Common myeloid progenitor, CD34-positive (primary cell): ENCODE data around the gene ANKS6.

Experiments
- CTCF ChIA-PET: fragments of 350-600 bp; sonication (Branson Sonifier 250); formaldehyde crosslinking; loops from one replicate; lab custom pipeline; 2021; ENCODE audit warnings: antibody characterized with exemption; lab: Charles Lee
- POLR2A ChIA-PET: fragments of 350-600 bp; sonication (Branson Sonifier 250); formaldehyde crosslinking; loops from one replicate; lab custom pipeline; 2021; ENCODE audit warnings: antibody characterized with exemption; lab: Charles Lee
- DNase-seq, 3 donors: peaks; one replicate each; pipeline versions ENCODE4 v3.0.0 to v3.0.0-alpha.2; 2013
- H3K27ac ChIP-seq, 2 experiments: 1 replicate in 1 of 2; 2 replicates in 1 of 2; pipeline ENCODE4 v1.7.0; 2013; ENCODE audit warnings: inconsistent platforms in 2 of 2, low read length in 2 of 2, mild to moderate bottlenecking in 2 of 2, low read depth in 1 of 2, moderate library complexity in 1 of 2; ENCODE audit not compliant: severe bottlenecking in 2 of 2, insufficient read depth in 1 of 2, poor library complexity in 1 of 2
- H3K27me3 ChIP-seq, 5 experiments: replicated peaks in 2 of 5; 1 replicate in 3 of 5; 2 replicates in 2 of 5; pipeline versions ENCODE4 v1.6.1 to v1.7.0; 2013; ENCODE audit warnings: low read length in 4 of 5, mild to moderate bottlenecking in 2 of 5, moderate library complexity in 2 of 5, inconsistent platforms in 1 of 5; ENCODE audit not compliant: insufficient read depth in 5 of 5, control insufficient read depth in 4 of 5
- H3K36me3 ChIP-seq, 4 experiments: 1 replicate in 2 of 4; 2 replicates in 2 of 4; pipeline versions ENCODE4 v1.6.1 to v1.7.0; 2013; ENCODE audit warnings: low read length in 3 of 4, control low read depth in 1 of 4, mild to moderate bottlenecking in 1 of 4; ENCODE audit not compliant: control insufficient read depth in 4 of 4, insufficient read depth in 4 of 4
- H3K4me1 ChIP-seq, 4 experiments: 1 replicate in 3 of 4; 2 replicates in 1 of 4; pipeline versions ENCODE4 v1.6.1 to v1.7.1; 2013; ENCODE audit warnings: low read length in 3 of 4, mild to moderate bottlenecking in 3 of 4, control low read depth in 1 of 4, inconsistent platforms in 1 of 4, moderate library complexity in 1 of 4; ENCODE audit not compliant: control insufficient read depth in 4 of 4, insufficient read depth in 4 of 4; ENCODE audit errors: control extremely low read depth in 1 of 4
- H3K4me3 ChIP-seq, 7 experiments: 1 replicate in 4 of 7; 2 replicates in 3 of 7; pipeline versions ENCODE4 v1.5.1 to v1.7.0; 2013; ENCODE audit warnings: mild to moderate bottlenecking in 7 of 7, low read length in 6 of 7, moderate library complexity in 6 of 7, inconsistent platforms in 2 of 7, low read depth in 2 of 7, control low read depth in 1 of 7; ENCODE audit not compliant: insufficient read depth in 4 of 7, control insufficient read depth in 1 of 7; ENCODE audit errors: extremely low read depth in 1 of 7
- H3K9me3 ChIP-seq, 5 experiments: 1 replicate in 4 of 5; 2 replicates in 1 of 5; pipeline versions ENCODE4 v1.6.1 to v1.7.1; 2013; ENCODE audit warnings: low read length in 4 of 5, mild to moderate bottlenecking in 2 of 5, inconsistent platforms in 1 of 5, low read depth in 1 of 5, moderate library complexity in 1 of 5; ENCODE audit not compliant: control insufficient read depth in 4 of 5, insufficient read depth in 2 of 5; ENCODE audit errors: control extremely low read depth in 1 of 5
- WGBS: methylation state at CpG from one replicate; pipeline ENCODE4 v1.1.5; 2013; ENCODE audit not compliant: insufficient coverage; 5-methylcytosine and 5-hydroxymethylcytosine counted together

The ANKS6 gene

DNA sequence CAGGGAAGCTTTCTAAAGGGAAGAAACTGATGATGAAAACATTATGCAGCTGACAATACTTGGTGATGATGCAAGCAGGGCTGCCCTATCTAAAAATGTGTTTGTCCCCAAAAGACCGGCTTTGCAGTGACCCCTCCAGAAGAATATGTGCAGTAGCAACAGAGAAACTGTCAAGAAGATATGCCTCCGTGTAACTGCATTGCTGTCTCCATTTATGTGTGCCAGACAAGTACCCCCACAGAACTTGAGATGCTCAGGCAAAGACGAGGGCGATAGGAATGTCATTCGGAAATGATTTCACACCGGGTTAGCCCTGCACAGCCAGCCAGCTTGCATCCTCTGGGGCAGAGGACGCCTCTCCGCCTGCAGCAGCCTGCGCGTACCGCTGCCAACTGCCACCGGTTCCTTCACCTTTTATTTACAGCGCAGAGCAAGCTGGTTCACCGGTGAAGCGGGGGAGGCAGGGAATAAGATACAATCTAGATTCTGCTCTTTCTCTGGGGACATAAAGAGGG is 89.6 kb downstream of the ANKS6 start:
- peaks cover 13 to 95% (median 41%) of the 10 kb centered on the region in 5 experiments for H3K27me3 ChIP-seq
- ChIA-PET POLR2A (no interaction called here), CTCF (interaction anchor here (0.6 to 0.7 kb wide), 2 partner anchors 219 to 411 kb away, joined by 3 to 4 read pairs; no protein-coding TSS in a partner anchor)

DNA sequence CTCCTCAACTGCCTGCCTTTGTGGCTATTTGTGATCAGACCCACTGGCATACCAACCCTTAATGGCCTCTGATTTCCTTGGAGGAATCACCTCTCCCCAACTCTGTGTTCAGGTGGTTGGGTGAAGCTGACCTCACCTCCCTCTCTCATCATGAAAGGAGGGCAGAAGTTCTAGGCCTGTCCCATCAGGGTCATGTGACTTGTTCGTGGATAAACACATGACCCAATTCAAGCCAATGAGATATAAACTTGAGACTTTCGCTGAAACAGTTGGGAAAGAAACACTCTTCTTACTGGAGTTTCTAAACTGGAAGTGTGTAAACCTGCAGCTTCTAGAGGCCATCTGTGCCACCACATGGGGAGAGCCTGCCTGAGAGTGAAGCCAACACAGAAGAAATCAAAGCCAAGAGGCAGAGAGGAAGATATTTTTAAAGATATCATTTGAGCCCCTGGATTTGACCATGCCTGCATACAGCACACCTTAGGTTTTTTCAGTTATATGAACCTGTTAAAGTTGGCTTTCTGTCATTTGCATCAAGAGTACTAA is 93.4 kb downstream of the ANKS6 start:
- Histone ChIP-seq H3K4me3 (no peak overlapping the region), H3K27me3 (peaks cover 9 to 88% (median 30%) of the 10 kb centered on the region in 5 experiments), H3K27ac (no peak overlapping the region), H3K4me1 (peaks cover 0 to 13% (median 8%) of the 10 kb centered on the region in 4 experiments), H3K36me3 (no peaks in the 10 kb centered on the region), H3K9me3 (peaks cover 0 to 11% (median 3%) of the 10 kb centered on the region in 5 experiments)
- WGBS: 100% methylated on average over 2 of the region's 2 CpGs
- no peak for DNase-seq
- POLR2A ChIA-PET: no interaction called here
- CTCF ChIA-PET: no interaction called here

More for the DNA sequence above, 89.6 kb downstream of the ANKS6 start:
- H3K36me3 ChIP-seq: no peaks in the 10 kb centered on the region
- peaks cover 0 to 27% (median 17%) of the 10 kb centered on the region in 4 experiments for H3K4me1 ChIP-seq
- WGBS: 12% methylated on average over 15 of the region's 15 CpGs
- peaks cover 0 to 3% (median 0%) of the 10 kb centered on the region in 5 experiments for H3K9me3 ChIP-seq
- DNase-seq: peak in 2 of 3 donors; percentile 24 to 26
- peak overlapping the region in 2 of 7 experiments; percentile 26 to 32 for H3K4me3 ChIP-seq
- H3K27ac ChIP-seq: no peak overlapping the region

DNA sequence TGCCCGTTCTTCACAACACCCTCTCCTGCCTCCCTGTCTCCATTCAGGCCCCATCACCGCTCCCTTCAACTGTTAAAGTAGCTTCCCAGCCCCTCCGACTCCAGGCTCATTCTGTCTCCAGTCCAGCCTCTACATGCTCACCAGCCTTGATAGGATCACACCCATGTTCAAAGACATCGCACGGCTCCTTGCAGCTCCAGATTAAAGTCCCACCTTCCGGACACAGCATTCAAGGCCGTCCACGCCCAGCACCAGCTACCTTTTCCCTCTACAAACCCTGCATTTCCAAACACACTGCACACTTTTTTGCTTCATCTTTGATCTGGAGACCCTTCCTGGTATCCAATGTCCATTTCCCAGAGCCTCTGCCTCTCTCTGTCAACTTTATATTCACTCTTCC is 94.0 kb downstream of the ANKS6 start:
- Histone ChIP-seq H3K27me3 (peaks cover 6 to 88% (median 26%) of the 10 kb centered on the region in 5 experiments), H3K4me1 (peaks cover 0 to 7% (median 3%) of the 10 kb centered on the region in 4 experiments), H3K36me3 (no peaks in the 10 kb centered on the region), H3K4me3 (no peak overlapping the region), H3K9me3 (peaks cover 0 to 11% (median 3%) of the 10 kb centered on the region in 5 experiments), H3K27ac (no peak overlapping the region)
- CTCF ChIA-PET: no interaction called here
- DNase-seq: no peak
- 94% methylated on average over 8 of the region's 8 CpGs for WGBS
- POLR2A ChIA-PET: no interaction called here

DNA sequence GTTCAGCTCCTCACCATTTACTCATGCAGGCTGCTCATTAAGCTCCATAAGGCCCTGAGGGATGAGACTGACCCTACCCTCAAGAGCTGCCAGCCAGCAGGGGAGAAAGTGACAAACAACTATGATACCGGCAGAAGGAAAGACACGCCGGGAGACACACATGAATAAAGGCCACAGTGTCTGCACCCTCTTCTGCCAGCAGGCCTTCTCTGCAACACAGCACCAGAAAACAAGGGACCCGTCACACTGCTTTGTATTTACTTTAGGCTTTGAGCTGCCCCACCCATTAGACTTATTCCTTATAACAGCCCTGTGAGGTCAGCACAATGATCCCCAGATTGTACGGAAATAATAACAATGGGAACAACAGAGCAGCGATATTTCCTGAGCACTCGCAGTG is 94.8 kb downstream of the ANKS6 start:
- POLR2A ChIA-PET: no interaction called here
- CTCF ChIA-PET: no interaction called here
- no peak for DNase-seq
- Histone ChIP-seq H3K27ac (no peak overlapping the region), H3K4me3 (no peak overlapping the region), H3K36me3 (no peaks in the 10 kb centered on the region), H3K27me3 (peaks cover 6 to 85% (median 23%) of the 10 kb centered on the region in 5 experiments), H3K4me1 (no peaks in the 10 kb centered on the region), H3K9me3 (peaks cover 0 to 11% (median 3%) of the 10 kb centered on the region in 5 experiments)
- WGBS: 100% methylated on average over 4 of the region's 7 CpGs

DNA sequence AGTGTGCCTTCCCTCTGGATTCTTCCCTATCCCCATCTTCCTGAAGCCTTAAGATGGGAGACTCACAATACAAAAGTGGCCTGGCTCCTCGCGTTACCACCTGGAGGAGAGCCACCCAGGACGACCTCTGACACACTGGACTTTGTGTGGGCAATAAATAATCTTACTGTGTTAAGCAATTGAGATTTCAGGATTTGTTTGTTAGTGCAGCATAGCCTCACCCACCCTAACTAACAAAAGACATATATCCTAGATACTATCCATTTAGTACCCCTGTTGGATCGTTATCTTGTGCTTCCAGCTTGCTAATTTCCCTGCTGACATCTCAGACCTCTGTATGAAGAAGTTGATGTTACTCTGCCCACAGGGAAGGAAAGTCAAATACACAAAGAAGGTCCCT is 95.6 kb downstream of the ANKS6 start:
- POLR2A ChIA-PET: no interaction called here
- H3K4me1 ChIP-seq: no peaks in the 10 kb centered on the region
- no peak overlapping the region for H3K4me3 ChIP-seq
- WGBS: no CpG with 5 or more reads among the region's 4 CpGs
- peaks cover 0 to 11% (median 3%) of the 10 kb centered on the region in 5 experiments for H3K9me3 ChIP-seq
- CTCF ChIA-PET: no interaction called here
- H3K27me3 ChIP-seq: peaks cover 3 to 84% (median 20%) of the 10 kb centered on the region in 5 experiments
- DNase-seq: no peak
- H3K27ac ChIP-seq: no peak overlapping the region
- no peaks in the 10 kb centered on the region for H3K36me3 ChIP-seq

DNA sequence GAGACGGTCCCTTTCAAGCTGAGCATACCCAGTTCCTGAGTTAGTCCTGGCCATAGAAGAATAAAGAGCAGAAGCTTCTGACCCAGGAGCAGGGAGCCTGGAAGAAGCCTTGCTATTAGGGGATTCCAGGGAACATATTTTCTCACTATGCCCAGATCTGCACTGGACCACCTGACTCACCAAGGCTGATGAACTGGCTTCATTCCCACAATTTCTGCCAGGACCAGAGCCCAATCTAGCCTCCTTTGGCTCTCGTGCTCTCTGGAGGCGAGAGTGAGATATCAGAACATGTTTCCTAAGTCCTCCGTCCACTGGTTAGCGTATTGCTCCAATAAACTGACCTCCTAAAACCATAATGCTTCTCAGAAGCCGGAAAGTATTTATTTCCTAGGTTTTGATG is 97.5 kb downstream of the ANKS6 start:
- WGBS: 100% methylated on average over 3 of the region's 6 CpGs
- CTCF ChIA-PET: no interaction called here
- DNase-seq: no peak

DNA sequence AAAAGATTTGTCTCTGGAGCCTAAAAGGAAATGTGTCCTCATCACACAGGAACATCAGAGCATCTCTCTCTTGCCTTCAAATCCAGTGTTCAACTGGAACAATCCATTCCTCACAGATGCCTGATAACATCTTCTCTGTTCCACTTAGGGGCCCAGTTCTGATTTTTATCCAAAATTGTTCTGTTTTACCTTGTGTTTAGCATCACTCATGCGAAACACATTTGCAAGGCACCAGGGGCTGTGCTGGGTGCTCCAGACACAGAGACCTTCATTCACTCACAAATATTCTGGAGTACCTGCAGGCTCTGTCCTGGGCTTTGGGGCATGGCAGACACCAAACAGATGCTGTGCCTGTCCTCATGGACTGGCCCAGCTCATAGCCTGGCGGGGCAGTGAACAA is 101.4 kb downstream of the ANKS6 start:
- POLR2A ChIA-PET: no interaction called here
- Histone ChIP-seq H3K9me3 (no peaks in the 10 kb centered on the region), H3K27ac (no peak overlapping the region), H3K36me3 (no peaks in the 10 kb centered on the region), H3K4me3 (no peak overlapping the region), H3K4me1 (no peaks in the 10 kb centered on the region), H3K27me3 (peaks cover 0 to 31% (median 15%) of the 10 kb centered on the region in 5 experiments)
- 97% methylated on average over 2 of the region's 2 CpGs for WGBS
- DNase-seq: no peak
- CTCF ChIA-PET: interaction anchor here (0.8 kb wide), 1 partner anchor 13 kb away, joined by 3 read pairs; no protein-coding TSS in a partner anchor

More for the DNA sequence above, 97.5 kb downstream of the ANKS6 start:
- Histone ChIP-seq H3K4me1 (no peaks in the 10 kb centered on the region), H3K9me3 (peaks cover 0 to 11% (median 2%) of the 10 kb centered on the region in 5 experiments), H3K27me3 (peaks cover 0 to 65% (median 18%) of the 10 kb centered on the region in 5 experiments), H3K4me3 (no peak overlapping the region), H3K36me3 (no peaks in the 10 kb centered on the region), H3K27ac (no peak overlapping the region)
- POLR2A ChIA-PET: interaction anchor here (0.6 kb wide), 1 partner anchor 221 kb away, joined by 3 read pairs; no protein-coding TSS in a partner anchor
